SK-N-SH treated with all-trans-retinoic acid at 6 μM for 48 hours (cell line): ENCODE results near the gene XRN2.

Source experiments
- ARNTL ChIP-seq: fragments of 450-650 bp; formaldehyde crosslinking; IDR thresholded peaks from 2 replicates; pipeline ENCODE4 v1.5.0; 2020; ENCODE audit warnings: low read depth, mild to moderate bottlenecking, moderate library complexity, borderline replicate concordance
- CREB5 ChIP-seq: fragments of 250-450 bp; sonication (Bioruptor Pico); IDR thresholded peaks from 2 replicates; pipeline ENCODE4 v1.5.1; 2020; ENCODE audit warnings: low read depth, mild to moderate bottlenecking, moderate library complexity
- CSDC2 ChIP-seq: fragments of 250-450 bp; sonication (Bioruptor Pico); IDR thresholded peaks from 2 replicates; pipeline ENCODE4 v1.5.0; 2020; ENCODE audit warnings: mild to moderate bottlenecking, moderate library complexity
- ESRRG ChIP-seq: fragments of 250-450 bp; sonication (Bioruptor Pico); IDR thresholded peaks from 2 replicates; pipeline ENCODE4 v1.6.1; 2021; ENCODE audit warnings: mild to moderate bottlenecking
- GLIS3 ChIP-seq: fragments of 250-450 bp; sonication (Bioruptor Pico); IDR thresholded peaks from 2 replicates; pipeline ENCODE4 v1.5.0; 2020; ENCODE audit warnings: mild to moderate bottlenecking, moderate library complexity
- ISL1 ChIP-seq: fragments of 250-450 bp; sonication (Bioruptor Pico); IDR thresholded peaks from 2 replicates; pipeline ENCODE4 v2.1.2; 2022; ENCODE audit warnings: mild to moderate bottlenecking, moderate library complexity
- PATZ1 ChIP-seq: fragments of 250-450 bp; sonication (Bioruptor Pico); IDR thresholded peaks from 2 replicates; pipeline ENCODE4 v1.8.0; 2020; ENCODE audit warnings: mild to moderate bottlenecking, moderate library complexity, borderline replicate concordance
- POU6F1 ChIP-seq: fragments of 250-450 bp; sonication (Bioruptor Pico); IDR thresholded peaks from 2 replicates; pipeline ENCODE4 v1.8.0; 2021; ENCODE audit warnings: low read depth, mild to moderate bottlenecking, moderate library complexity, borderline replicate concordance
- PPARA ChIP-seq: fragments of 250-450 bp; sonication (Bioruptor Pico); IDR thresholded peaks from 2 replicates; pipeline ENCODE4 v1.5.0; 2020; ENCODE audit warnings: mild to moderate bottlenecking, borderline replicate concordance
- ZC3H10 ChIP-seq: fragments of 250-450 bp; sonication (Bioruptor Pico); IDR thresholded peaks from 2 replicates; pipeline ENCODE4 v1.5.1; 2021; ENCODE audit warnings: mild to moderate bottlenecking, moderate library complexity
- ZFP30 ChIP-seq: fragments of 450-650 bp; formaldehyde crosslinking; IDR thresholded peaks from 2 replicates; pipeline ENCODE4 v1.5.0; 2022; ENCODE audit warnings: mild to moderate bottlenecking, moderate library complexity
- ZNF70 ChIP-seq: fragments of 450-650 bp; formaldehyde crosslinking; IDR thresholded peaks from 2 replicates; pipeline ENCODE4 v1.5.0; 2020; ENCODE audit warnings: mild to moderate bottlenecking, moderate library complexity
- ZNF8 ChIP-seq: fragments of 450-650 bp; formaldehyde crosslinking; IDR thresholded peaks from 2 replicates; pipeline ENCODE4 v1.5.0; 2020; ENCODE audit warnings: mild to moderate bottlenecking, moderate library complexity

GRCh38 chr20:21291026-21291425 is 12.1 kb upstream of the XRN2 start:
- no peak for TF ChIP-seq ISL1 (CRISPR knock-in tag)
- no peak for TF ChIP-seq PATZ1 (CRISPR knock-in tag)
- no peak for TF ChIP-seq ZC3H10 (CRISPR knock-in tag)
- no peak for TF ChIP-seq ZFP30
- no peak for TF ChIP-seq ARNTL
- no peak for TF ChIP-seq ESRRG (CRISPR knock-in tag)
- no peak for TF ChIP-seq PPARA (CRISPR knock-in tag)
- no peak for TF ChIP-seq ZNF70 (CRISPR knock-in tag)
- TF ChIP-seq ZNF8 (CRISPR knock-in tag): no peak
- TF ChIP-seq GLIS3 (CRISPR knock-in tag): no peak
- no peak for TF ChIP-seq CREB5 (CRISPR knock-in tag)
- TF ChIP-seq POU6F1 (CRISPR knock-in tag): no peak
- TF ChIP-seq CSDC2 (CRISPR knock-in tag): no peak
